Measurements from ENCODE around the gene C17orf107. TPM values are rescaled to one million over a fixed set of nuclear protein-coding genes. Genes with fewer than 3 reads are reported as not detected.

Gene C17orf107
- total RNA-seq, 2 experiments from 2014 or later, result 0.76 to 0.79 TPM

DNA sequence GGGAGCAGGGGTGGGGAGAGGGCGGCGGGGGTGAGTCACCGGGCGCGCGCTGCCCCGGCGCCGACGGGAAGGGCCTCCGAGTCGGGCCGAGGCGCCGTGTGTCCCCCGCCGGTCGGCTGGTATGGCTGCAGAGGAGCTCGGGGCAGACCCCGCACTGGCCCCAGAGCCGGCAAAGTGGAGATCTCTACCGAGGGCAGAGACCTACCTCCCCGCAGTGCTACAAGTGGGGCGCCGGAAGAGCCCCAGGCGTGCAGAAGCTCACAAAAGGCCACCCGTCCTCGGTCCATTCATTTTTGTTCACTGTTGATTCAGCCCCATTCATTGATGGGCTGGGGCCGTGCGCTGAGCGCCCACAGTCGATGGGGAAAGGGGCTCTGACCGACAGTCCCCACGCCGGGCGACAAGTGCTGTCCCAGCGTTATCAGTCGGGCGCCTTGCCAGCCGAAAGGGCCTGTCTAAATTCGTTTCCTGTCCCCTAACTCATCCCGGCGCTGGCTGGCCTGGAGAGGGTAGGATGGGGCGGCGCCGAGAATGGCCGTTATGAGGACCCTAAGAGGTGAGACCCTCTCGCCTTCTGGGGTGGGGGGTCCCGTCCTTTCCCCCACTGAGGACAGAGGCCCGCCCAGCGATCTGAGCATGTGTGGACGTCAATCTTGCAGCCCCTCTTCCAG is 50.9 kb downstream of the C17orf107 start:
- H3K79me2 ChIP-seq (ENCODE audit: insufficient read depth, low read depth, low read length), result peaks cover 31% of the 10 kb centered on the region
- peaks cover 30% of the 10 kb centered on the region for H3K36me3 ChIP-seq (ENCODE audit: insufficient read depth, low read length)
- intact Hi-C loops (cut with micrococcal nuclease; ENCODE audit: unreplicated experiment), result no loop called here
- H3K27ac ChIP-seq (ENCODE audit: low read depth, low read length, poor library complexity, severe bottlenecking), result peak overlapping the region; percentile 99
- no TSS peak for BruUV-seq (replicated peaks)
- TF ChIP-seq, protein P1, sequence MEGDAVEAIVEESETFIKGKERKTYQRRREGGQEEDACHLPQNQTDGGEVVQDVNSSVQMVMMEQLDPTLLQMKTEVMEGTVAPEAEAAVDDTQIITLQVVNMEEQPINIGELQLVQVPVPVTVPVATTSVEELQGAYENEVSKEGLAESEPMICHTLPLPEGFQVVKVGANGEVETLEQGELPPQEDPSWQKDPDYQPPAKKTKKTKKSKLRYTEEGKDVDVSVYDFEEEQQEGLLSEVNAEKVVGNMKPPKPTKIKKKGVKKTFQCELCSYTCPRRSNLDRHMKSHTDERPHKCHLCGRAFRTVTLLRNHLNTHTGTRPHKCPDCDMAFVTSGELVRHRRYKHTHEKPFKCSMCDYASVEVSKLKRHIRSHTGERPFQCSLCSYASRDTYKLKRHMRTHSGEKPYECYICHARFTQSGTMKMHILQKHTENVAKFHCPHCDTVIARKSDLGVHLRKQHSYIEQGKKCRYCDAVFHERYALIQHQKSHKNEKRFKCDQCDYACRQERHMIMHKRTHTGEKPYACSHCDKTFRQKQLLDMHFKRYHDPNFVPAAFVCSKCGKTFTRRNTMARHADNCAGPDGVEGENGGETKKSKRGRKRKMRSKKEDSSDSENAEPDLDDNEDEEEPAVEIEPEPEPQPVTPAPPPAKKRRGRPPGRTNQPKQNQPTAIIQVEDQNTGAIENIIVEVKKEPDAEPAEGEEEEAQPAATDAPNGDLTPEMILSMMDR (conservative IDR thresholded peaks at IDR 0.05; ENCODE audit: low read length), result no peak
- TF ChIP-seq EZH2phosphoT487 (IDR thresholded peaks at IDR 0.05; ENCODE audit: borderline replicate concordance, low read depth, low read length), result no peak
- ChIA-PET CTCF (ENCODE audit: unreplicated experiment) (no interaction called here), POLR2A (interaction anchor here (3.8 to 5.9 kb wide), 2 partner anchors 10 to 17 kb away, joined by 18 to 51 read pairs; partner anchors contain the start of genes RNF167, SLC25A11 and SPAG7)
- DNase-seq (ENCODE audit: low spot score), result peak; percentile 51
- H3K9me2 ChIP-seq (ENCODE audit: insufficient read depth, low read length), result no peaks in the 10 kb centered on the region
- peaks cover 36% of the 10 kb centered on the region for H3K4me1 ChIP-seq (ENCODE audit: insufficient read depth, low read length, poor library complexity, severe bottlenecking)
- H3K9me3 ChIP-seq (ENCODE audit: low read length), result no peaks in the 10 kb centered on the region
- peak overlapping the region; percentile 48; the same call in 1 of the 2 replicates for H2AFZ ChIP-seq (ENCODE audit: low read length)
- peak overlapping the region; percentile 93 for H3K4me2 ChIP-seq (ENCODE audit: low read length)
- H3K4me3 ChIP-seq (ENCODE audit: low read depth, low read length, poor library complexity, severe bottlenecking), result peak overlapping the region; percentile 100
- H4K20me1 ChIP-seq (ENCODE audit: insufficient read depth, low read length), result peaks cover 16% of the 10 kb centered on the region

DNA sequence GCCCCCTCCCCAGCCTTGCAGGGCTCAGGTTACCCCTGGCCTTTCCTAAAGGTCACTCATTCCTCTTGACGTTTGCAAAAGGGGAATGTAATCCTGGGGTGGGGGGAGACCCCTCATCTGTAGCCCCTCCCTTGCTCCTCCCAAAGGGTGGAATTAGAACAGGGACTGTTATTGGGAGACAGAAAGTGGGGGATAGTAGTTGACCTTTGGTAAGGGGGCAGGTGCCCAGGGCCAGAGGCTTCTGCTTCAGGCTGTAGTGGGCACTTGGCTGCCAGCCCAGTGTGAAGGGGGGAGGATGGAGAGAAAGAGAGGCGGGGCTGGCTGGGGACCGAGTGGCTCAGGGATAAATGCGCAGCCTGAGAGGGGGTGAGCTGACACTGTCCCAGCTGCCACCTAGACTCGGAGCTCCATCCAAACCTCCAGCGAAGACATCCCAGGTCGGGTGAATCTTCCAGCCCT is 51.4 kb downstream of the C17orf107 start, which contains the start of gene ENO3:
TSS of gene ENO3 (plus strand) at position 374 of the 459 bp plus-strand sequence. CDS start 711 bp downstream, outside the sequence.
- Histone ChIP-seq H3K27ac (ENCODE audit: low read depth, low read length, poor library complexity, severe bottlenecking) (peak within 1 kb of the TSS; percentile 99), H2AFZ (ENCODE audit: low read length) (peak within 1 kb of the TSS; percentile 48; the same call in 1 of the 2 replicates), H3K9me2 (ENCODE audit: insufficient read depth, low read length) (no peaks in the 10 kb centered on the region), H3K4me1 (ENCODE audit: insufficient read depth, low read length, poor library complexity, severe bottlenecking) (peaks cover 31% of the 10 kb centered on the region), H3K9me3 (ENCODE audit: low read length) (no peaks in the 10 kb centered on the region), H3K4me2 (ENCODE audit: low read length) (peak within 1 kb of the TSS; percentile 93), H3K36me3 (ENCODE audit: insufficient read depth, low read length) (peaks cover 25% of the 10 kb centered on the region), H3K4me3 (ENCODE audit: low read depth, low read length, poor library complexity, severe bottlenecking) (peak within 1 kb of the TSS; percentile 100), H4K20me1 (ENCODE audit: insufficient read depth, low read length) (peaks cover 11% of the 10 kb centered on the region), H3K79me2 (ENCODE audit: insufficient read depth, low read depth, low read length) (peaks cover 25% of the 10 kb centered on the region)
- intact Hi-C loops (cut with micrococcal nuclease; ENCODE audit: unreplicated experiment), result no loop called here
- CTCF ChIA-PET (ENCODE audit: unreplicated experiment), result interaction anchor here (1.2 kb wide), 1 partner anchor 17 kb away, joined by 3 read pairs; the partner anchor contains the start of gene SPAG7
- peak; percentile 36 for DNase-seq (ENCODE audit: low spot score)
- no TSS peak for BruUV-seq (replicated peaks)
- POLR2A ChIA-PET, result interaction anchor here (0.7 to 5.9 kb wide), 3 partner anchors 11 to 17 kb away, joined by 3 to 51 read pairs (median 18); partner anchors contain the start of genes RNF167, SLC25A11 and SPAG7
- TF ChIP-seq EZH2phosphoT487 (IDR thresholded peaks at IDR 0.05; ENCODE audit: borderline replicate concordance, low read depth, low read length), result no peak
- TF ChIP-seq, protein P1 (conservative IDR thresholded peaks at IDR 0.05; ENCODE audit: low read length), result no peak

Measured in OCI-LY7 (cell line).